ENCODE measurements around the gene IGIP. TPM values are rescaled to one million over a fixed set of nuclear protein-coding genes. Genes with fewer than 3 reads are reported as not detected.

The IGIP gene
- total RNA-seq, 1 donor from 2014 or later = 2.0 TPM

DNA sequence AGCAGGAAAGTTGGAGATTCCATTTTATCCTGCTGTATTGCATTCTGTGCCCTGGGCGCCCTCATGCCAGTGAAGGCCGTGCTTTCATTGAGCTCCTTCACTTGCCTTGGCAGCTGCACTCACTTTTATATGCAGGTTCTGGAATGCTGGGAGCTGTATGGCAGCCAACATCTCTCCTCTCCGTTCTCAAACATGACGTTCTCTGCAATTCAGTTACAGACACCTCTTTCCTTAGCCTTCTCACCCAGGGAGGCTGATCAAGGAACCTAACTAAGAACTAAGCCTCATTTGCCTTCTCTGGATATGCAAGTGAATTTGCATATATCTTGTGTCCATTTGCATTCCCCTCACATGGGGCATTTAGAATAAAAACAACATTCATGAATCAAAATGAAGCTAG, 41.2 kb upstream of the IGIP start:
- TF ChIP-seq, protein P1, sequence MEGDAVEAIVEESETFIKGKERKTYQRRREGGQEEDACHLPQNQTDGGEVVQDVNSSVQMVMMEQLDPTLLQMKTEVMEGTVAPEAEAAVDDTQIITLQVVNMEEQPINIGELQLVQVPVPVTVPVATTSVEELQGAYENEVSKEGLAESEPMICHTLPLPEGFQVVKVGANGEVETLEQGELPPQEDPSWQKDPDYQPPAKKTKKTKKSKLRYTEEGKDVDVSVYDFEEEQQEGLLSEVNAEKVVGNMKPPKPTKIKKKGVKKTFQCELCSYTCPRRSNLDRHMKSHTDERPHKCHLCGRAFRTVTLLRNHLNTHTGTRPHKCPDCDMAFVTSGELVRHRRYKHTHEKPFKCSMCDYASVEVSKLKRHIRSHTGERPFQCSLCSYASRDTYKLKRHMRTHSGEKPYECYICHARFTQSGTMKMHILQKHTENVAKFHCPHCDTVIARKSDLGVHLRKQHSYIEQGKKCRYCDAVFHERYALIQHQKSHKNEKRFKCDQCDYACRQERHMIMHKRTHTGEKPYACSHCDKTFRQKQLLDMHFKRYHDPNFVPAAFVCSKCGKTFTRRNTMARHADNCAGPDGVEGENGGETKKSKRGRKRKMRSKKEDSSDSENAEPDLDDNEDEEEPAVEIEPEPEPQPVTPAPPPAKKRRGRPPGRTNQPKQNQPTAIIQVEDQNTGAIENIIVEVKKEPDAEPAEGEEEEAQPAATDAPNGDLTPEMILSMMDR (IDR thresholded peaks at IDR 0.05; ENCODE audit: unreplicated experiment) = no peak
- Mint-ChIP-seq H3K4me3 (ENCODE audit: low read depth) (no peak overlapping the region), H3K36me3 (ENCODE audit: insufficient read depth) (no peaks in the 10 kb centered on the region), H3K4me1 (ENCODE audit: low read depth) (no peaks in the 10 kb centered on the region), H3K27me3 (peaks cover 57% of the 10 kb centered on the region), H3K9me3 (ENCODE audit: low read depth) (peaks cover 2% of the 10 kb centered on the region), H3K27ac (no peak overlapping the region)
- no peak for DNase-seq (ENCODE audit: low spot score, unreplicated experiment)

DNA sequence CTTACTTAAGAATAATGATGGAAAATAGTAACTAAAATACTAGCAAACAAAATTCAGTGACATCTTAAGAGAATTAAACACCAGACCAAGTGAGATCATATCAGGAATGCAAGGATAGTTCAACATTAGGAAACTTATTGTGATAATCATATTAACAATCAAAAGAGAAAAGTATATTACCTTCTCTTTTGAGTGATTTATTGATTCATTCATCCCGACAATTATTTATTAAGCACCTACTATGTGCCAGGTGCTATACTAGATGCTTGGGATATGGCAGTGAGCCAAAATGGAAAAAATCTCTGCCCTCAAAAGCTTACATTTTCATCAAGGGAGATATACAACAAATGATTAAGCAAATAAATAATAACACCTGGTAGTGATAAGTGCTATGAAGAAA, 35.5 kb upstream of the IGIP start:
- H3K36me3 Mint-ChIP-seq (ENCODE audit: insufficient read depth) = no peaks in the 10 kb centered on the region
- no peak overlapping the region for H3K4me3 Mint-ChIP-seq (ENCODE audit: low read depth)
- no peaks in the 10 kb centered on the region for H3K4me1 Mint-ChIP-seq (ENCODE audit: low read depth)
- H3K27me3 Mint-ChIP-seq = peaks cover 57% of the 10 kb centered on the region
- no peak for DNase-seq (ENCODE audit: low spot score, unreplicated experiment)
- H3K27ac Mint-ChIP-seq = no peak overlapping the region
- H3K9me3 Mint-ChIP-seq (ENCODE audit: low read depth) = peaks cover 10% of the 10 kb centered on the region
- TF ChIP-seq, protein P1 (IDR thresholded peaks at IDR 0.05; ENCODE audit: unreplicated experiment) = no peak

DNA sequence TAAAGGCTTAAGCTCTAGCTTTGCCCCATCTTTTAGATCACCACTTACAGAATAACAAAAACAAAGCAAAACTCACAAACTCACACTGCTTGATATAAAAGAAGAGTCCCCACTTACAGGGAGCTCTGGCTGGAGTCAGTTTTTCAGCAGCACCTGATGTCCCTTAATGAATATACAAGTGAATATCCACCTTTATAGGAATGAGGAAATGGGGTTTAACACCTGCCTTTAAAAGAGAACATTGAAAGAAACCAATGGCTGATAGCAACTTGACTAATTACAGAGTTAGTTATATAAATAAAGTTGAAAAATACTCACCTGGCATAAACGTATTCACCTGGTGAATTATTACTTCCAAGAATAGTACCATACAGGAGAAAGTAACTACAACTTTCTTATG, 32.6 kb upstream of the IGIP start:
- Mint-ChIP-seq H3K4me1 (ENCODE audit: low read depth) (no peaks in the 10 kb centered on the region), H3K4me3 (ENCODE audit: low read depth) (no peak overlapping the region), H3K9me3 (ENCODE audit: low read depth) (peaks cover 10% of the 10 kb centered on the region), H3K27me3 (peaks cover 53% of the 10 kb centered on the region), H3K36me3 (ENCODE audit: insufficient read depth) (no peaks in the 10 kb centered on the region), H3K27ac (no peak overlapping the region)
- no peak for DNase-seq (ENCODE audit: low spot score, unreplicated experiment)
- TF ChIP-seq, protein P1 (IDR thresholded peaks at IDR 0.05; ENCODE audit: unreplicated experiment) = no peak

DNA sequence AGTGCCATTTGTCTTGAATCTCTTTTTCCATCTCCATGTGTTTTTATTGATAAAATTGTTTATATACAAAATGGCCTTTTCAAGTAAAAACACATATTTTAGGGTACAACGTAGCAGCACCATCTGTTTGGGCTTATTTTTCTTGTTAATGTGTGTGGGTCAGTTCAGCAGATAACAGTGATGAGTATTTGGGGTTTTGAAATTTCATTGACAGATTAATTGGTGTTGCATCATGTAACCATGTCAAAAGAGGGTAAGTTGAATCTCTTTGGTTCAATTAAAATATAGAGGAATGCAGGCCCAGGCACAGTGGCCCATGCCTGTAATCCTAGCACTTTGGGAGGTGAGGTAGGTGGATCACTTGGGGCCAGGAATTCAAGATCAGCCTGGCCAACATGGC, 31.9 kb upstream of the IGIP start:
- no peaks in the 10 kb centered on the region for H3K36me3 Mint-ChIP-seq (ENCODE audit: insufficient read depth)
- H3K4me3 Mint-ChIP-seq (ENCODE audit: low read depth) = no peak overlapping the region
- H3K27me3 Mint-ChIP-seq = peaks cover 53% of the 10 kb centered on the region
- TF ChIP-seq, protein P1 (IDR thresholded peaks at IDR 0.05; ENCODE audit: unreplicated experiment) = no peak
- H3K27ac Mint-ChIP-seq = no peak overlapping the region
- no peak for DNase-seq (ENCODE audit: low spot score, unreplicated experiment)
- H3K4me1 Mint-ChIP-seq (ENCODE audit: low read depth) = no peaks in the 10 kb centered on the region
- peaks cover 10% of the 10 kb centered on the region for H3K9me3 Mint-ChIP-seq (ENCODE audit: low read depth)

DNA sequence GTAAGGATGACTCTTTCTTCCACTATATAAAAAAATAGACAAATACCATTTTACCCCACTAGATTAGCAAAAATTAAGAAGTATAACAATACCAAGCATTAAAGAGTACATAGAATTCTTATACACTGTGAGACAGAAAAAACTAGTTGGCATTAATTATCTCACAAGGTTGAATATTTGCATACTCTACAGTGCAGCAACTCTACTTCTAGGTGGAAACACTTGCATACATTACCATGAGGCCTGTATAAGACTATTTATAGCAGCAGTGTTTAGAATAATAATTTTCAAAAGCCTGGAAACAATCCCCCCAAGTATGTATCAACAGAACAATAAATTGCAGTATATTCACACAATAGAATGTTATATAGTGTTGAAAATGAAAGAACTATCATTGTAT, 30.8 kb upstream of the IGIP start:
- Mint-ChIP-seq H3K36me3 (ENCODE audit: insufficient read depth) (no peaks in the 10 kb centered on the region), H3K27me3 (peaks cover 49% of the 10 kb centered on the region), H3K4me3 (ENCODE audit: low read depth) (no peak overlapping the region), H3K9me3 (ENCODE audit: low read depth) (peaks cover 7% of the 10 kb centered on the region), H3K4me1 (ENCODE audit: low read depth) (no peaks in the 10 kb centered on the region), H3K27ac (no peak overlapping the region)
- TF ChIP-seq, protein P1 (IDR thresholded peaks at IDR 0.05; ENCODE audit: unreplicated experiment) = no peak
- no peak for DNase-seq (ENCODE audit: low spot score, unreplicated experiment)

All from progenitor cell of endocrine pancreas (in vitro differentiated cells).